Smooth muscle cell (in vitro differentiated cells): ENCODE data around the gene NUP205. TPM values are rescaled to one million over a fixed set of nuclear protein-coding genes. Genes with fewer than 3 reads are reported as not detected.
"Not testable (repeated sequence)": the region's sequence is repeated elsewhere in the genome, so short reads cannot be mapped to it uniquely, and the experiment has no call there.

Experiments used
- DNase-seq: peaks from one replicate; lab custom pipeline; 2025; ENCODE audit not compliant: unreplicated experiment; lab: John Stamatoyannopoulos, UW
- H2AFZ ChIP-seq: fragments of 200-600 bp; sonication (generic); 2 replicates; pipeline ENCODE4 v1.6.0; 2016; ENCODE audit warnings: antibody characterized with exemption, low read depth, mild to moderate bottlenecking
- H3F3A ChIP-seq: fragments of 200-600 bp; sonication (generic); 2 replicates; pipeline ENCODE4 v1.6.0; 2017; ENCODE audit warnings: antibody characterized with exemption, low read depth
- H3K27ac ChIP-seq: fragments of 200-600 bp; sonication (generic); 2 replicates; pipeline ENCODE4 v1.5.1; 2016; ENCODE audit warnings: low read depth, mild to moderate bottlenecking
- H3K27me3 ChIP-seq: fragments of 200-600 bp; sonication (generic); 2 replicates; pipeline ENCODE4 v1.6.1; 2016; ENCODE audit warnings: low read depth, mild to moderate bottlenecking
- H3K36me3 ChIP-seq: fragments of 200-600 bp; sonication (generic); 2 replicates; pipeline ENCODE4 v1.5.1; 2016; ENCODE audit warnings: low read depth
- H3K4me1 ChIP-seq: fragments of 200-600 bp; sonication (generic); 2 replicates; pipeline ENCODE4 v1.5.1; 2016; ENCODE audit warnings: low read depth
- H3K4me2 ChIP-seq: fragments of 200-600 bp; sonication (generic); 2 replicates; pipeline ENCODE4 v1.6.0; 2016; ENCODE audit warnings: mild to moderate bottlenecking
- H3K4me3 ChIP-seq: fragments of 200-600 bp; sonication (generic); 2 replicates; pipeline ENCODE4 v1.5.1; 2016; ENCODE audit warnings: mild to moderate bottlenecking
- H3K79me2 ChIP-seq: fragments of 200-600 bp; sonication (generic); 2 replicates; pipeline ENCODE4 v1.6.0; 2016; ENCODE audit warnings: low read depth, mild to moderate bottlenecking
- H3K9ac ChIP-seq: fragments of 200-600 bp; sonication (generic); 2 replicates; pipeline ENCODE4 v1.6.0; 2016; ENCODE audit warnings: low read depth
- H3K9me3 ChIP-seq: fragments of 200-600 bp; sonication (generic); replicated peaks from 2 replicates; pipeline ENCODE4 v1.5.1; 2016; ENCODE audit warnings: low read depth
- H4K20me1 ChIP-seq: fragments of 200-600 bp; sonication (generic); 2 replicates; pipeline ENCODE4 v1.6.0; 2016; ENCODE audit warnings: low read depth
- WGBS: methylation state at CpG from one replicate; pipeline ENCODE4 v1.1.7; 2016; ENCODE audit warnings: low lambda C conversion rate; 5-methylcytosine and 5-hydroxymethylcytosine counted together
- polyA plus RNA-seq: library from polyadenylated mRNA; unstranded; fragments of >200 nt; fragmentation: Nextera tagmentation; extraction: Ambion mirVana; gene quantifications from 2 replicates; pipeline ENCODE4 v1.2.1, GENCODE V29; 2016
- total RNA-seq: library from RNA; depleted of rRNA; stranded (reverse); fragments of >200 nt; gene quantifications from 2 replicates; pipeline ENCODE4 v1.2.3, GENCODE V29; 2014
- TF ChIP-seq, protein P1 (sequence below): fragments of 200-600 bp; sonication (generic); IDR thresholded peaks from 2 replicates; pipeline ENCODE4 v1.5.1; 2017; ENCODE audit warnings: borderline replicate concordance, mild to moderate bottlenecking, antibody characterized with exemption; ENCODE audit not compliant: insufficient read depth, poor library complexity, severe bottlenecking

The NUP205 gene
- total and polyA plus RNA-seq, 2 experiments from 2014 or later: 17.3 to 69.6 TPM

DNA sequence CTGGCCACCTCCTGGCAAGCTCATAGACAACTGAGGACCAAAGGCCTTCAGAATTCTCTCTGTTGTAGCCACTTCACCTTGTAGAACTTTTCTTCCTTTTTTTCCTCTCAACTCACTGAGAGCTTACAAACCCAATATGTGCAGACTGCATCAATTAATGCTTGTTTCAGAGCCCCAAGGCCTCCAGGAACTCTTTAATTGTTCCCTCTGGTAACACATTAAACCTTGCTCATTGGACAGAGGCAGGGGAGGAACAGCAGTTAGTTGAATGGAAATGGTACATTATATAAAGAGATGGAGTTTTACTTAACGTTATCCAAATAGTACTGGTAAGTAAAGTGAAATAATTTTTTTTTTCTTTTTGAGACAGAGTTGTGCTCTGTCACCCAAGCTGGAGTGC, 129.7 kb downstream of the NUP205 start:
- TF ChIP-seq, protein P1, sequence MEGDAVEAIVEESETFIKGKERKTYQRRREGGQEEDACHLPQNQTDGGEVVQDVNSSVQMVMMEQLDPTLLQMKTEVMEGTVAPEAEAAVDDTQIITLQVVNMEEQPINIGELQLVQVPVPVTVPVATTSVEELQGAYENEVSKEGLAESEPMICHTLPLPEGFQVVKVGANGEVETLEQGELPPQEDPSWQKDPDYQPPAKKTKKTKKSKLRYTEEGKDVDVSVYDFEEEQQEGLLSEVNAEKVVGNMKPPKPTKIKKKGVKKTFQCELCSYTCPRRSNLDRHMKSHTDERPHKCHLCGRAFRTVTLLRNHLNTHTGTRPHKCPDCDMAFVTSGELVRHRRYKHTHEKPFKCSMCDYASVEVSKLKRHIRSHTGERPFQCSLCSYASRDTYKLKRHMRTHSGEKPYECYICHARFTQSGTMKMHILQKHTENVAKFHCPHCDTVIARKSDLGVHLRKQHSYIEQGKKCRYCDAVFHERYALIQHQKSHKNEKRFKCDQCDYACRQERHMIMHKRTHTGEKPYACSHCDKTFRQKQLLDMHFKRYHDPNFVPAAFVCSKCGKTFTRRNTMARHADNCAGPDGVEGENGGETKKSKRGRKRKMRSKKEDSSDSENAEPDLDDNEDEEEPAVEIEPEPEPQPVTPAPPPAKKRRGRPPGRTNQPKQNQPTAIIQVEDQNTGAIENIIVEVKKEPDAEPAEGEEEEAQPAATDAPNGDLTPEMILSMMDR: no peak
- no peaks in the 10 kb centered on the region for H3K9me3 ChIP-seq
- no peak overlapping the region for H2AFZ ChIP-seq
- no peak overlapping the region for H3K4me3 ChIP-seq
- 29% methylated on average over 1 of the region's 1 CpG for WGBS
- no peaks in the 10 kb centered on the region for H3K27me3 ChIP-seq
- H3F3A ChIP-seq: peaks cover 17% of the 10 kb centered on the region
- H3K4me2 ChIP-seq: no peak overlapping the region
- H3K4me1 ChIP-seq: peaks cover 20% of the 10 kb centered on the region
- H4K20me1 ChIP-seq: no peaks in the 10 kb centered on the region
- no peak for DNase-seq
- H3K9ac ChIP-seq: no peak overlapping the region
- no peak overlapping the region for H3K27ac ChIP-seq
- H3K36me3 ChIP-seq: no peaks in the 10 kb centered on the region
- no peaks in the 10 kb centered on the region for H3K79me2 ChIP-seq

DNA sequence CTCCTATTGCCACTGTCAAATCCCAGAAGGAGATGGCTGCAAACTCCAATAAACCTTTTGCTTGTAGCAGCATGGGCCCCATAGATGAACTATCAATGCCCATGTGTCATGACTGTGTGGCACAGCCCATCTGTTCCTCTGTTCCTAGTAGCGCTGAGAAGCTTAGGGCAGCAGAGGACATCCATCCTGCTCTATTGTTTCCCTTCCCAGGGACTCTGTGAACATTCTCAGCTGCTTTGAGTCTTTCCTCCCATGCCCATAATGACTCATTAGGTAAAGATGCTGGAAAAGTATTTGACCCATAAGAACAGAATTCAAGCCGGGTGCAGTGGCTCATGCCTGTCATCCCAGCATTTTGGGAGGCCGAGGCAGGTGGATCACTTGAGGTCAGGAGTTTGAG, 132.8 kb downstream of the NUP205 start:
- no peak overlapping the region for H3K9ac ChIP-seq
- peaks cover 4% of the 10 kb centered on the region for H3K4me1 ChIP-seq
- no peaks in the 10 kb centered on the region for H3K36me3 ChIP-seq
- peak overlapping the region; percentile 91 for H3K27ac ChIP-seq
- no peak overlapping the region for H2AFZ ChIP-seq
- H3K4me3 ChIP-seq: no peak overlapping the region
- peak overlapping the region; percentile 22 for H3K4me2 ChIP-seq
- H3F3A ChIP-seq: peaks cover 6% of the 10 kb centered on the region
- TF ChIP-seq, protein P1: no peak
- no peaks in the 10 kb centered on the region for H3K79me2 ChIP-seq
- WGBS: 51% methylated on average over 3 of the region's 3 CpGs
- no peaks in the 10 kb centered on the region for H3K27me3 ChIP-seq
- H3K9me3 ChIP-seq: no peaks in the 10 kb centered on the region
- no peak for DNase-seq
- no peaks in the 10 kb centered on the region for H4K20me1 ChIP-seq

DNA sequence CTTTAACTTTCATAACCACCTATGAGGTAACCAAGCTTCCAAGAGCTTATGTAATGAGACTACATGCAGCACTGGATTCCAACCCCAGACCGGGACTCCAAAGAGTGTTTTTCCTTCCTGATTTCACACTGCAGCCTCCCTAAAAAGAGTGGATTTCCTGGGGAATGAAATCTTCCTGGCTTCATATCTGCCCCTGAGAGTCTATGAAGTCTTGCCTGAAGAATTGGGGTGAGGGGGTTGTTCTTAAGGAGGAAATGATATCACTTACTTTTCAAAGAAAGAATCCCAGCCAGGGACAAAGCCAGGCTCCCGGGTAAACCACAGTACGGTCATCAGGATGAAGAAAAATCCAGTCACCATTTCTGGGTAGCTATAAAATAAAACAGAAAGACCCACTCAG, 134.3 kb downstream of the NUP205 start:
- Histone ChIP-seq H3K36me3 (no peaks in the 10 kb centered on the region), H3K27me3 (no peaks in the 10 kb centered on the region), H4K20me1 (no peaks in the 10 kb centered on the region), H2AFZ (no peak overlapping the region), H3K9ac (peak overlapping the region; percentile 46), H3K4me1 (peaks cover 4% of the 10 kb centered on the region), H3F3A (peaks cover 6% of the 10 kb centered on the region), H3K4me3 (no peak overlapping the region), H3K79me2 (no peaks in the 10 kb centered on the region), H3K9me3 (no peaks in the 10 kb centered on the region), H3K27ac (peak overlapping the region; percentile 91), H3K4me2 (peak overlapping the region; percentile 5)
- no peak for DNase-seq
- 42% methylated on average over 3 of the region's 3 CpGs for WGBS
- TF ChIP-seq, protein P1: no peak

DNA sequence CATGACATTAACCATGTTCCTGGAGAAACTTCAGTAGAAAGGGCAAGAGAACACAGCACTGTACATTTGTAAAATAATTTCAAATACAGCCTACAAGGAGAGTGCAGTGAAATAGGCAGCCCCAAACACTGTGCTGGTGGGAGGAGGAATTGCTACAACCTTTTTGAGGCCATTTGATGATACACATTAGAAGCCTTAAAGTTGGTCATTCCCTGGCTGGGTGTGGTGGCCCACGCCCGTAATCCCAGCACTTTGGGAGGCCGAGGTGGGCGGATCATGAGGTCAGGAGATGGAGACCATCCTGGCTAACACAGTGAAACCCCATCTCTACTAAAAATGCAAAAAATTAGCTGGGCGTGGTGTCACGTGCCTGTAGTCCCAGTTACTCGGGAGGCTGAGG, 134.9 kb downstream of the NUP205 start:
- H3K9me3 ChIP-seq, H3F3A ChIP-seq, H4K20me1 ChIP-seq, H3K36me3 ChIP-seq, H3K4me1 ChIP-seq, H3K4me3 ChIP-seq, DNase-seq, H3K27me3 ChIP-seq, H3K79me2 ChIP-seq, H2AFZ ChIP-seq: not testable (repeated sequence)
- H3K4me2 ChIP-seq: peak overlapping the region; percentile 5
- H3K9ac ChIP-seq: peak overlapping the region; percentile 46
- peak overlapping the region; percentile 91 for H3K27ac ChIP-seq
- 74% methylated on average over 7 of the region's 7 CpGs for WGBS
